ENCODE results near the gene ALDH3B1. TPM values are rescaled to one million over a fixed set of nuclear protein-coding genes. Genes with fewer than 3 reads are reported as not detected.

The ALDH3B1 gene
- total RNA-seq, 1 donor from 2014 or later = 3.2 TPM

- DNase-seq (ENCODE audit: low spot score) (no peak), ATAC-seq (no peak)
These were observed 2.1 kb downstream of the ALDH3B1 start for GRCh38 chr11:68012044-68012842.

- DNase-seq (ENCODE audit: low spot score) (no peak), ATAC-seq (no peak)
These were observed 2.9 kb downstream of the ALDH3B1 start for GRCh38 chr11:68012843-68013610.

GRCh38 chr11:68013611-68014156 lies 3.6 kb downstream of the ALDH3B1 start:
- ATAC-seq = no peak
- no peak for DNase-seq (ENCODE audit: low spot score)

GRCh38 chr11:68014157-68014946 lies 4.2 kb downstream of the ALDH3B1 start:
- ATAC-seq (no peak), DNase-seq (ENCODE audit: low spot score) (no peak)

GRCh38 chr11:68014947-68015447 lies 4.9 kb downstream of the ALDH3B1 start:
- no peak for DNase-seq (ENCODE audit: low spot score)
- ATAC-seq = no peak

- ATAC-seq = no peak
- no peak for DNase-seq (ENCODE audit: low spot score)
These were observed 5.3 kb downstream of the ALDH3B1 start for GRCh38 chr11:68015467-68015866.

- no peak for ATAC-seq
- DNase-seq (ENCODE audit: low spot score) = no peak
These were observed 6.2 kb downstream of the ALDH3B1 start for GRCh38 chr11:68016161-68016903.

- DNase-seq (ENCODE audit: low spot score) (no peak), ATAC-seq (peak; percentile 63)
These were observed 7.0 kb downstream of the ALDH3B1 start for GRCh38 chr11:68016904-68017817.

GRCh38 chr11:68017980-68018729 lies 8.0 kb downstream of the ALDH3B1 start:
- ATAC-seq (no peak), DNase-seq (ENCODE audit: low spot score) (no peak)

GRCh38 chr11:68018730-68019190 lies 8.6 kb downstream of the ALDH3B1 start:
- no peak for ATAC-seq
- DNase-seq (ENCODE audit: low spot score) = no peak

- DNase-seq (ENCODE audit: low spot score) = no peak
These were observed 9.4 kb downstream of the ALDH3B1 start for GRCh38 chr11:68019486-68019885.

GRCh38 chr11:68020575-68020974 lies 10.4 kb downstream of the ALDH3B1 start:
- no peak for DNase-seq (ENCODE audit: low spot score)
- no peak for ATAC-seq

More at GRCh38 chr11:68019486-68019885, 9.4 kb downstream of the ALDH3B1 start:
- ATAC-seq = no peak

GRCh38 chr11:68021167-68021787 lies 11.2 kb downstream of the ALDH3B1 start:
- peak; percentile 88 for ATAC-seq
- DNase-seq (ENCODE audit: low spot score) = peak; percentile 70

GRCh38 chr11:68022531-68022930 lies 12.4 kb downstream of the ALDH3B1 start:
- DNase-seq (ENCODE audit: low spot score) (no peak), ATAC-seq (no peak)

- DNase-seq (ENCODE audit: low spot score) (no peak), ATAC-seq (no peak)
These were observed 14.4 kb downstream of the ALDH3B1 start for GRCh38 chr11:68024508-68024907.

- DNase-seq (ENCODE audit: low spot score) = no peak
- peak; percentile 9 for ATAC-seq
These were observed 14.9 kb downstream of the ALDH3B1 start for GRCh38 chr11:68025047-68025446.

GRCh38 chr11:68026391-68027105 lies 16.4 kb downstream of the ALDH3B1 start:
- no peak for ATAC-seq
- DNase-seq (ENCODE audit: low spot score) = no peak

All from left lobe of liver (tissue), 2 donors.